22Rv1 (cell line): ENCODE data around the gene RAB11FIP5.

Source experiments
- CTCF ChIP-seq: fragments of 450-650 bp; IDR thresholded peaks from 2 replicates; pipeline ENCODE4 v1.5.1; 2017; ENCODE audit warnings: mild to moderate bottlenecking
- ZFX ChIP-seq: fragments of 450-650 bp; IDR thresholded peaks from 2 replicates; pipeline ENCODE4 v1.6.1; 2017; ENCODE audit warnings: antibody characterized with exemption, borderline replicate concordance

- no peak for TF ChIP-seq CTCF
- TF ChIP-seq ZFX, result no peak
These were observed 89.3 kb downstream of the RAB11FIP5 start for GRCh38 chr2:73023497-73023896.
